Measurements from ENCODE around the gene NRN1. TPM values are rescaled to one million over a fixed set of nuclear protein-coding genes. Genes with fewer than 3 reads are reported as not detected.

NRN1 gene
- total RNA-seq, 1 donor from 2014 or later: 40.8 TPM

GRCh38 chr6:6008089-6008647 is 1.4 kb upstream of the NRN1 start:
- intact Hi-C loops (cut with DNase I): loop anchor here (5.0 kb wide), 1 partner anchor 246 kb away; no protein-coding TSS in a partner anchor
- Histone ChIP-seq H3K4me3 (peak overlapping the region; percentile 51 to 60), H3K27me3 (peaks cover 42% of the 10 kb centered on the region), H3K36me3 (no peaks in the 10 kb centered on the region), H3K4me1 (peaks cover 15 to 28% of the 10 kb centered on the region in 2 donors), H3K27ac (no peak overlapping the region), H3K9me3 (no peaks in the 10 kb centered on the region)
- no peak for DNase-seq (ENCODE audit: low spot score in 2 of 2)
- TF ChIP-seq CTCF (IDR thresholded peaks at IDR 0.05): no peak

GRCh38 chr6:6007366-6008088 is 802 bp upstream of the NRN1 start:
- Histone ChIP-seq H3K4me3 (peak overlapping the region; percentile 34 to 60), H3K9me3 (no peaks in the 10 kb centered on the region), H3K27ac (no peak overlapping the region), H3K36me3 (no peaks in the 10 kb centered on the region), H3K4me1 (peaks cover 15 to 30% of the 10 kb centered on the region in 2 donors), H3K27me3 (peaks cover 49% of the 10 kb centered on the region)
- peak in 2 of 3 experiments; percentile 2 to 17 for TF ChIP-seq CTCF (IDR thresholded peaks at IDR 0.05)
- DNase-seq (ENCODE audit: low spot score in 2 of 2): no peak
- intact Hi-C loops (cut with DNase I): loop anchor here (5.0 kb wide), 1 partner anchor 245 kb away; no protein-coding TSS in a partner anchor

- Histone ChIP-seq H3K4me3 (peak overlapping the region; percentile 34 to 60), H3K27ac (no peak overlapping the region), H3K4me1 (peaks cover 15 to 30% of the 10 kb centered on the region in 2 donors), H3K36me3 (no peaks in the 10 kb centered on the region), H3K27me3 (peaks cover 53% of the 10 kb centered on the region), H3K9me3 (no peaks in the 10 kb centered on the region)
- no peak for DNase-seq (ENCODE audit: low spot score in 2 of 2)
- no peak for TF ChIP-seq CTCF (IDR thresholded peaks at IDR 0.05)
- intact Hi-C loops (cut with DNase I): loop anchor here (5.0 kb wide), 1 partner anchor 244 kb away; no protein-coding TSS in a partner anchor
These were observed 708 bp downstream of the NRN1 start for GRCh38 chr6:6006006-6006427.

- TF ChIP-seq CTCF (IDR thresholded peaks at IDR 0.05): no peak
- peaks cover 53% of the 10 kb centered on the region for H3K27me3 ChIP-seq
These were observed 1.4 kb downstream of the NRN1 start for GRCh38 chr6:6005051-6006005.

GRCh38 chr6:6004390-6004995 is 2.2 kb downstream of the NRN1 start:
- intact Hi-C loops (cut with DNase I): loop anchor here (5.0 kb wide), 1 partner anchor 97 kb away; no protein-coding TSS in a partner anchor
- TF ChIP-seq CTCF (IDR thresholded peaks at IDR 0.05): no peak
- peaks cover 53% of the 10 kb centered on the region for H3K27me3 ChIP-seq
- peaks cover 15 to 30% of the 10 kb centered on the region in 2 donors for H3K4me1 ChIP-seq
- no peaks in the 10 kb centered on the region for H3K9me3 ChIP-seq
- no peaks in the 10 kb centered on the region for H3K36me3 ChIP-seq
- peak overlapping the region in 1 of 2 donors; percentile 43 for H3K4me3 ChIP-seq
- H3K27ac ChIP-seq: no peak overlapping the region
- DNase-seq (ENCODE audit: low spot score in 2 of 2): no peak

More at GRCh38 chr6:6005051-6006005, 1.4 kb downstream of the NRN1 start:
- H3K36me3 ChIP-seq: no peaks in the 10 kb centered on the region
- intact Hi-C loops (cut with DNase I): loop anchor here (5.0 kb wide), 1 partner anchor 243 kb away; no protein-coding TSS in a partner anchor
- H3K27ac ChIP-seq: no peak overlapping the region
- DNase-seq (ENCODE audit: low spot score in 2 of 2): no peak
- H3K4me1 ChIP-seq: peaks cover 15 to 30% of the 10 kb centered on the region in 2 donors
- H3K9me3 ChIP-seq: no peaks in the 10 kb centered on the region
- H3K4me3 ChIP-seq: peak overlapping the region; percentile 4 to 60

All from ascending aorta (tissue), 2 donors.